HG03378 (cell line): ENCODE results near the gene KPTN.

ENCODE experiments used
- ATAC-seq: cut with Tn5 transposase; IDR thresholded peaks from one replicate; pipeline ENCODE4 v1.9.1; 2021; ENCODE audit warnings: mild to moderate bottlenecking, moderate library complexity; ENCODE audit not compliant: unreplicated experiment

The KPTN gene

GRCh38 chr19:47483800-47484690 lies at the start of gene KPTN:
TSS of gene KPTN (minus strand) at chr19:47484219. CDS start at chr19:47484160, 59 bp downstream.
- peak; percentile 45 for ATAC-seq

DNA sequence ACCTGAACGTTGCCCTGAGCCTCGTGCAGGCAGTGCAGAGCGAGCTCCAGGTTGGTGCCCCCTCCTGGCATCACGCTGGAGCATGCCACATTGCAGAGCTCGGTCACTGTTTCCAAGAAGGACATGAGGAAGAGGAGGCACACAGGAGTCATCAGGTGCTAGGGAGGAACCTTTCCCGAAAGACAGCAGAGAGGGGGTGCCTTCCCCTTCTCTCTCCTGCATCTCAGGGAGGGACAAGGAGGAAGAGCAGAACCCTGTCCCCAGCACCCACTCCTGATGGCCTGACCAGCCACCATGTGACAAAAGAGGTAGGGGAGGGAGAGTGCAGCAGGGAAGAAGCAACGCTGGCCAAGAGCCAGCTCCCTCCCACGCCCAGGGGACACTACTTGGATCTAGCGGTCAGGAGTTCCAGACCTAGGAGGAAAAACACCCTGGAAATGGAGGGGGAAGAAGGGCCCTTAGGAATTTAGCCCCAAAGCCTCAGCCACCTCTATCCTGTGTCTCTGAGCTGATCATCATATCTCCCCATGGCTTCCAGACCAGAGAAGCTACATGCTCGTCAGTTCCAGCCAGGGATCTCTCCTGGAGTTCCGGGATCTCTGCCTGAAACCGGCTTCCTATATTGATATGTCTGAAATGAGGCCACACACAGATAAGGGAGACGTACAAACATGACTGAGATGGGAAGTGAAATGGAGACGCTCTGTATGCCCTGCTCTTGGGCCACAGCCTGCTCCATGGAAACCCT lies 47.8 kb upstream of the KPTN start:
- ATAC-seq = no peak

- no peak for ATAC-seq
Observed at GRCh38 chr19:47529018-47529742, 45.2 kb upstream of the KPTN start.

DNA sequence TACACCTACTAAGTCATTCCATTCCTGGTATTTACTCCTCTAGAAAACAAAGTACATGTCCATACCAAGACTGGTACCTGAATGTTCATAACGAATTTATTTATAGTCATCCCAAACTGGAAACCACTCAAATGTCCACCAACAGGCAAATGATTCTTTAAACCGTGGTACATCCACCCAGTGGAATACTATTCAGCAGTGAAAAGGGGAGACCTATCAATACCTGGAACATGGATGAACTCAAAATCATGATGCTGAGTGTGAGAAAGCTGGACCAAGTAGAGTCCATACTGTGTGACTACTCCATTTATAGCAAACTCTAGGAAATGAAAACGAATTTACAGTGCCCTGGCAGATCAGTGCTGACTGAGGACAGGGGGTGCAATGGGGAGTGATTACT lies 42.8 kb upstream of the KPTN start:
- ATAC-seq = no peak

DNA sequence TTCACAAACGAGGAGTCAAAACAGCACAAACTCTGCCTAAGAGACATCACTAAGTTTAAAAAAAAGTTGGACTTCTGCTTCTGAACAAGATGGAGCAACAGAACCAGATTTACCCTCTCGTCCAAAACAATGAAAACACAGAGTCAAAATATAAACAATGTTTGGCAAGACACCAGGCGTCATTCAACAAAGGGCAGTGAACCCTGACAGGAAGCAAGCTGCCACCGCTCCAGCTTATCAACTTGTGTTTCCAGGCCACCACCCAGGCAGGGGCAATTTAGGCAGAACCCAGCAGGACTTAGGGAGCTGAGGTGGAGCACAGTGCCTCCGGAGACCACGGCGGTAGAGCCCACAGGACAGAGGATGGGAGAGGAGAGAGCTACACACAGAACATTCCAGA lies 39.5 kb upstream of the KPTN start:
- no peak for ATAC-seq

DNA sequence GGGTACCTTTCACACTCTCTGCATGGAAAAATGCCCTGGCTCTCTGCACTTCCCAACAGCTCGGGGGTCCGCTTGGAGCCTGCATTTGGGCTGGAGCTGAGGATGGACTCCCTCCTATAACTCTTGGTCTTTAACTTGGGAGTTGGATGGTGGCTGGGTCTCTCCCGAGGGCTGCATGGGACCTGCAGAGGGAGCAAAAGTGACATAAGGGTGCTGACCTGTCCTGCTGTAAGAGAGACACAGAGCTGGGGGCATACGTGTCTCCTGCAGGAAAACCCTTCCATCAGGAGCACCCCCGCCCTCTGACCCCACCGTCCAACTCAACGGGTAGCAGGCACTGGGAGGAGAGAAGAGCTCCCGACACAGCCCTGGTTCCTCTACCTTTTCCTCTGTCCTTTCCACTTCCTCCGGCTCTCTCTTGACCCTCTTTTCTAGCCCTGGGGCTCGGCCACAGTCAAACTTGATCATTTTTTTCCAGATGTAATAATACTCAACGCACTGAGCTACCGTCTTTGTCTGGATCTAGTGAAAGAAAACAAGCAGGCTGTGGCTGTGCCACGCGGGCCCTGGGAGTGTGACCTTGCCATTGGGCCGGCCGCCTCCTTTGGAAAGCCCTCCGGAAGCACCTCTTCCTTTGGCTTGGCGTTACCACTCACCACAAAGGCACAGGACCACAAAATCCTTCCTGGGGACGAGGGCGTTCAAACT lies 37.6 kb upstream of the KPTN start:
- no peak for ATAC-seq

GRCh38 chr19:47520839-47521238 lies 36.8 kb upstream of the KPTN start:
- ATAC-seq = no peak

GRCh38 chr19:47520343-47520806 lies 36.4 kb upstream of the KPTN start:
- no peak for ATAC-seq

- ATAC-seq = no peak
Observed at GRCh38 chr19:47518854-47519253, 34.8 kb upstream of the KPTN start.

DNA sequence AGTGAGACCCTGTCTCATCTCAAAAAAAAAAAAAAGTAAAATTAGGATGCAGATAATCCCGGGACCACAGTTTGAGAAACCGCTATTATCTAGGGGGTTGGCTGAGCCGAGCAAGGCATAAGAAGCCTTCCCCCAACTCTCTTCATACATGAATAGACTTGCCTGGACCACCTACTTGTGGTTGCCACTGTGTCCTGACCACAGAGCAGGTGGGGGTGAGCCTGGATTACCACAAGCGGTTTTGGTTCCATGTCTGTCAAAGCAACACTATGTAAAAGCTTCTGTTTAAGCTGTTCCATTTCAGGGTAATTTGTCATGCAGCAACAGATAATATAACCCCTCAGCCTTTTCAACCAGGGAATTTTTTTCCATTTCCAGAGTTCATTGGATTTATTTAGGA lies 34.1 kb upstream of the KPTN start:
- ATAC-seq = peak; percentile 26

DNA sequence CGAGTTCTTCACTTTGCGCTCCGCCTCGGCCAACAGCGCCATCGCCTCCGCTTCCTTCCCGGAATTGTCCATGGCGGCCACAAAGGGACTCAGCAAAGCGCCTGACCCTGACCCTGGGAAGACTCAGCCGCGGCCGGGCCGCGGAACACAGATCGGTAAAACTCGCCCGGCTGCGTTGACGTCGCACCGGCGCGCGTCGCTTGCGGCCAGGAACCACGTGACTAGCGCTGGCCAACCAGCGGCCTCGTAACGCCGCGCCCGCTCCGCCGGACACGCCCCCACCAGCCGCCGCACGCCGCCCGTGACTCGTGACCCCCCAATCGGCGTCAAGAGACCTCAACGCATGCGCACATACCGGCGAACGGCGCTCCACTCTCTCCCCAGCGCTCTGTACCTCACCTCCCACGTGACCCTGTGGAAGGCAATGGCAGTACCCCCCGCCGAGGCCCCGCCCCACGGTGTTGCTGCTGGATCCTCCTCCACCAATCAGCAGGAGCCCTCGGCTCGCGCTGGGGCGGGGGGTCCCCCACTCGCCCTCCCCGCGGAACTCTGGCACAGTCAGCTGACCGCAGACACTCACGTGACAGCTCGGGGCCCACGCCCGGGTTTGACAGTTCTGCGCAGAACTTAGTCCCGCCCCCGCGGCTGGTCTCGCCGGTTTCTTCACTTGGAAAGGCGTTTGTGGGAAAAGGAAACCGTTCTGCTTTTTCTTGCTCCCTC lies 31.0 kb upstream of the KPTN start, which contains the start of gene NAPA:
TSS of gene NAPA (minus strand) at position 195 of the 720 bp plus-strand sequence. CDS start at position 72, 123 bp downstream.
- ATAC-seq = peak; percentile 79

- ATAC-seq = no peak
Observed at GRCh38 chr19:47514151-47514868, 30.3 kb upstream of the KPTN start.

- ATAC-seq = no peak
Observed at GRCh38 chr19:47512948-47513319, 28.9 kb upstream of the KPTN start.

GRCh38 chr19:47512183-47512947 lies 28.3 kb upstream of the KPTN start:
- no peak for ATAC-seq

GRCh38 chr19:47511681-47512080 lies 27.7 kb upstream of the KPTN start:
- ATAC-seq = no peak

DNA sequence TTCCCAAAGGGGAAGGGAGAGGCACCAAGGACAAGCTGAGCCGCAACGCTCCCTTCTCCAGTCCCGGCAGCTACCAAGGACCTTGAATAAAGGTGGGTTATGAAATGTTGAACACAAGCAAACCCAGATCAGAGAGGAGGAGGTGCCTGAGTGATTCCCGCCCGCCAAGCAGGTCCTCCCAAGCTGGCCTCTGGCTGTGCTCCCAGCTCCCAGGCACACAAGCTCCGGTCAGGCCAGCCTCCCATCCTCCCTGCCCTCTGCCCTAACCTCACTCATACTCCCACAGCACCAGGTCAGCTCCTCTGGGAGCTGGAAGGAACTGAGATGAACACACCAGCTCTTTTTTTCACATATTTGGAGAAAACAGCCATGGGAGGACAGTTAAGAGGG lies 27.1 kb upstream of the KPTN start:
- ATAC-seq = no peak

GRCh38 chr19:47510516-47511127 lies 26.6 kb upstream of the KPTN start:
- ATAC-seq = no peak

DNA sequence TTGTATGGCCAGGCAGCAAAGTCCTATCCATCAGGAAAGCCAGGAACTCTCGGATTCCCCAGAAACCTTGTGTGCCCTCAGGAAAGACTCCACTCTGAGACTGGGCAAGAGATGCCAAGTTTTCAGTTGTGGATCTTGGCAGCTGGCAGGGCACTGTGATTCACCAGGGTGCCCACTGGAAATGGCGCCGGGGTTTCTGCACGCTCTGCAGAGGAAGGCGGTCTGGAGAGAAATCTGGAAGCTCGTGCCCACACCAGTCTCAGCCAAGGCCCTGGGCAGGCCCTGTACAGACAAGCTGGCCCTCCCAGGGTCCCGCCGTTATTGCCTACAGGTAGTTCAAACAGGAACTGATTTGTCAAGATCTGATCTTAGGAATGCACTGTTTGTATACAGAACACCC lies 26.0 kb upstream of the KPTN start:
- no peak for ATAC-seq
